Measurements from ENCODE around the gene MMP2. TPM values are rescaled to one million over a fixed set of nuclear protein-coding genes. Genes with fewer than 3 reads are reported as not detected.
A peak's percentile ranks its signal among the peaks of the same experiment; 100 is the strongest.

Gene MMP2
- not detected for total RNA-seq

DNA sequence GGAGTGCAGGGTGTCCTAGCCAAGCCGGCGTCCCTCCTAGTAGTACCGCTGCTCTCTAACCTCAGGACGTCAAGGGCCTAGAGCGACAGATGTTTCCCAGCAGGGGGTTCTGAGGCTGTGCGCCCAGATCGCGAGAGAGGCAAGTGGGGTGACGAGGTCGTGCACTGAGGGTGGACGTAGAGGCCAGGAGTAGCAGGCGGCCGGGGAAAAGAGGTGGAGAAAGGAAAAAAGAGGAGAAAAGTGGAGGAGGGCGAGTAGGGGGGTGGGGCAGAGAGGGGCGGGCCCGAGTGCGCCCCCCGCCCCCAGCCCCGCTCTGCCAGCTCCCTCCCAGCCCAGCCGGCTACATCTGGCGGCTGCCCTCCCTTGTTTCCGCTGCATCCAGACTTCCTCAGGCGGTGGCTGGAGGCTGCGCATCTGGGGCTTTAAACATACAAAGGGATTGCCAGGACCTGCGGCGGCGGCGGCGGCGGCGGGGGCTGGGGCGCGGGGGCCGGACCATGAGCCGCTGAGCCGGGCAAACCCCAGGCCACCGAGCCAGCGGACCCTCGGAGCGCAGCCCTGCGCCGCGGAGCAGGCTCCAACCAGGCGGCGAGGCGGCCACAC lies at the start of gene MMP2:
TSS of gene MMP2 (plus strand) at position 372 of the 603 bp plus-strand sequence. CDS start 282 bp downstream, outside the sequence.
- H3K9me3 Mint-ChIP-seq: no peaks in the 10 kb centered on the region
- no peak within 1 kb of the TSS for H3K4me3 Mint-ChIP-seq
- H3K27ac Mint-ChIP-seq: no peak within 1 kb of the TSS
- H3K27me3 Mint-ChIP-seq: peaks cover 32% of the 10 kb centered on the region
- ATAC-seq (replicated peaks): no peak
- no peaks in the 10 kb centered on the region for H3K4me1 Mint-ChIP-seq
- no peaks in the 10 kb centered on the region for H3K36me3 Mint-ChIP-seq (ENCODE audit: low read depth)

DNA sequence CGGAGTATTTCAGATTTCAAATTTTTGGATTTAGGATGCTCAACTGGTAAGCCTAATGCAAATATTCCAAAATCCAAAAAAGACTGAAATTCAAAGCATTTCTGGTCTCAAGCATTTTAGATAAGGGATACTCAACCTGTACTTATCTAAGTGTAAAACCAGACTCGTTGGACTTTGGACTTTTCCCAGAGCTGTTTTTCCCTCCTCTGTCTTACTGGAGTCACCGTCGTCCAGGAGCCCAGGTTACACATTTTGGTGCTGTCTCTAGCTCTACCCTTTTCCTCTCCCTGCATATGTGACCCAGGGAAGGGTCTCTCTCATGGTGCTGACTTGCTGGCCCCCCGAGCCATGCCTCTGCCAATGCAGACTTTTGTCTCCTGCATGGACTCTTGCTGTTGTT lies 46.0 kb upstream of the MMP2 start:
- Mint-ChIP-seq H3K27me3 (peaks cover 23% of the 10 kb centered on the region), H3K36me3 (ENCODE audit: low read depth) (no peaks in the 10 kb centered on the region), H3K4me1 (no peaks in the 10 kb centered on the region), H3K4me3 (no peak overlapping the region), H3K9me3 (no peaks in the 10 kb centered on the region), H3K27ac (no peak overlapping the region)
- ATAC-seq (replicated peaks): no peak

DNA sequence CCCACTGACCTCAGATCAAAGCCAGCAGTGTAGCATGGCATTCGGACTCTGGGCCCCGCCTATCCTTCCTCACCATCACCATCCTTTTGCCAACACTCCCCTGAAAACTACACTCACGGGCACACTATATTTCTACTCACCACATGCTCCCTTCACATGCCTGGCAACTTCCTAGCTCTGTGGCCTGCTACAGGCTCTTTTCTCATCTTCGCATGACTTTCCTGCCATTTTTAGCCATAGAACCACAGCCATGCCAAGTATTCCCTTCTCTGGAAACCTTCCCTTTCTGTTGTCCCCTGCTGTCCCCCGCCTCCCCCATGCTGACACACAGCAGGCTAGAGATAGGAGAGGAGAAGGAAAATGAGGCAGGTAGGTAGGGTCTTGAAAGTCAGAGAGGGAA lies 45.5 kb upstream of the MMP2 start:
- Mint-ChIP-seq H3K27ac (no peak overlapping the region), H3K9me3 (no peaks in the 10 kb centered on the region), H3K4me3 (no peak overlapping the region), H3K27me3 (peaks cover 23% of the 10 kb centered on the region), H3K4me1 (no peaks in the 10 kb centered on the region), H3K36me3 (ENCODE audit: low read depth) (no peaks in the 10 kb centered on the region)
- no peak for ATAC-seq (replicated peaks)

DNA sequence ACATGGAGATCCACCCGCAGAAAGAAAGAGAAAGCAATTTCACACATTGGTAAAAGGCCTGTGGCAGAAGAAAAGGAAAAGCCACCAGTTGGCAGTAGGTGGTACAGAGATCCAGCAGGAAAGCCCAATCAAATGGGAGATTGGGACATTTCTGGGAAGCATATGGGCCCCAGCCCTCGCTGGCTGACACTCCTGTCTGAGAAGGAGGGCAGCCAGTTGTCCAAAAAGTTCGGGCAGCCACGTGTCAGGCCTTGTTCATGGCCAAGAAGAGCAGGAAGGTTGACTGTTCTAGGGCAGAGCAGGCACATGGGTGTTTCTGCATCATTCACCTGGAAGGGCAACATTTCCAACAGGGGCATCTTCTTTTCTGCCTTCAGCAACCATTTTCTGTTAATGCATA lies 45.0 kb upstream of the MMP2 start:
- Mint-ChIP-seq H3K9me3 (no peaks in the 10 kb centered on the region), H3K27me3 (peaks cover 23% of the 10 kb centered on the region), H3K36me3 (ENCODE audit: low read depth) (no peaks in the 10 kb centered on the region), H3K4me3 (no peak overlapping the region), H3K27ac (no peak overlapping the region), H3K4me1 (no peaks in the 10 kb centered on the region)
- ATAC-seq (replicated peaks): no peak

DNA sequence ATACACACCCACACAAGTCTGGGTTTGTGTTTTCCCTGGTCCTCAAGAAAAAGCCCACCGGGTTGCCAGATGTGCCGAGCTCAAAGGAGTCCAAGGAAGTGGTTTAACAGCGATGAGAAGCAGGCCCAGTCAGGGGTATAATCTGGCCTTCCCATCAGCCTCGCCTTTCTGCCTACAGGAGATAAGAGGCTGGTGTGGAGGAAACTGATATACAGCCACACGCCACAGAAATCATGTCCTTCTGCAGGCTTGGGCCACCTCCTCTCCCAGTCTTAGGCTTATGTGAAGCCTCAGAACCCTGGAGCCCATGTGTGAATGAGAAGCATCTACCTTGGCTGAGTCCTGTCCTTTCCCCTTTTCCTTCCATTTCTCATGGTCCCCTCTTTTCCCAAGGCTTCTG lies 43.6 kb upstream of the MMP2 start:
- ATAC-seq (replicated peaks): no peak
- Mint-ChIP-seq H3K4me3 (no peak overlapping the region), H3K36me3 (ENCODE audit: low read depth) (no peaks in the 10 kb centered on the region), H3K9me3 (no peaks in the 10 kb centered on the region), H3K4me1 (no peaks in the 10 kb centered on the region), H3K27me3 (peaks cover 31% of the 10 kb centered on the region), H3K27ac (no peak overlapping the region)

GRCh38 chr16:55436587-55436986 lies 42.4 kb upstream of the MMP2 start:
- Mint-ChIP-seq H3K27me3 (peaks cover 31% of the 10 kb centered on the region), H3K27ac (no peak overlapping the region), H3K9me3 (no peaks in the 10 kb centered on the region), H3K4me1 (no peaks in the 10 kb centered on the region), H3K36me3 (ENCODE audit: low read depth) (no peaks in the 10 kb centered on the region), H3K4me3 (no peak overlapping the region)
- ATAC-seq (replicated peaks): no peak

- Mint-ChIP-seq H3K9me3 (no peaks in the 10 kb centered on the region), H3K27me3 (peaks cover 28% of the 10 kb centered on the region), H3K36me3 (ENCODE audit: low read depth) (no peaks in the 10 kb centered on the region), H3K4me1 (no peaks in the 10 kb centered on the region), H3K27ac (no peak overlapping the region), H3K4me3 (no peak overlapping the region)
- peak; percentile 47 for ATAC-seq (replicated peaks)
These were observed 41.4 kb upstream of the MMP2 start for GRCh38 chr16:55437625-55438024.

GRCh38 chr16:55438281-55438680 lies 40.7 kb upstream of the MMP2 start:
- Mint-ChIP-seq H3K9me3 (no peaks in the 10 kb centered on the region), H3K27me3 (peaks cover 29% of the 10 kb centered on the region), H3K4me1 (no peaks in the 10 kb centered on the region), H3K36me3 (ENCODE audit: low read depth) (no peaks in the 10 kb centered on the region), H3K4me3 (no peak overlapping the region), H3K27ac (no peak overlapping the region)
- ATAC-seq (replicated peaks): no peak

DNA sequence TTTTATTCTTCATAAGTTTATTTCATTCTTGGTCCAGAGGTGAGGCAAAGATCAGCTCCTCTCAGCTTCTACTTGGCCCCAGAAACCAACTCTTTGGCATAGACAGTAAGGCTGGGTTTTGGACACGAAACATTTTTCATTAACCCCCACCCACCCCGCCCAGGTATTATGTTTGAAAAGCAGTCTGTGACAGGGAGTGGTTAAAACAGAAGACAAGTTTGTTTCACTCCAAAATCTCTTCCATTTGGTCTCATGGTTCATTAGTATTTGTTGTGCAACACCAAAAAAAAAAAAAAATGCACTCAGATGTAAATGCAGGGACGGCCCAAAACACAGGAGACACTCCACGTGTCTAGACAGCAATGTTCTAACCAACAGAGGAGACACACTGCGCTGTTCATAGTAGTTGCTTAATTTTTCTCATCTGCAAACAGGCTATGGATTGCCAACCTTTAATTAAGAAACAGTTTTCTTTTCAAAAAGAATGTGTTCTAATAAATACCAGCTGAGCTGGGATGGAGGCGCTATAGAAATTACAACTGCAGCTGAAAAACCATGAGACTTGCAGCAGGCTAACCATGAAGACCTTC lies 39.8 kb upstream of the MMP2 start:
- no peaks in the 10 kb centered on the region for H3K4me1 Mint-ChIP-seq
- H3K36me3 Mint-ChIP-seq (ENCODE audit: low read depth): no peaks in the 10 kb centered on the region
- H3K4me3 Mint-ChIP-seq: no peak overlapping the region
- H3K27ac Mint-ChIP-seq: no peak overlapping the region
- H3K9me3 Mint-ChIP-seq: no peaks in the 10 kb centered on the region
- no peak for ATAC-seq (replicated peaks)
- H3K27me3 Mint-ChIP-seq: peaks cover 25% of the 10 kb centered on the region

DNA sequence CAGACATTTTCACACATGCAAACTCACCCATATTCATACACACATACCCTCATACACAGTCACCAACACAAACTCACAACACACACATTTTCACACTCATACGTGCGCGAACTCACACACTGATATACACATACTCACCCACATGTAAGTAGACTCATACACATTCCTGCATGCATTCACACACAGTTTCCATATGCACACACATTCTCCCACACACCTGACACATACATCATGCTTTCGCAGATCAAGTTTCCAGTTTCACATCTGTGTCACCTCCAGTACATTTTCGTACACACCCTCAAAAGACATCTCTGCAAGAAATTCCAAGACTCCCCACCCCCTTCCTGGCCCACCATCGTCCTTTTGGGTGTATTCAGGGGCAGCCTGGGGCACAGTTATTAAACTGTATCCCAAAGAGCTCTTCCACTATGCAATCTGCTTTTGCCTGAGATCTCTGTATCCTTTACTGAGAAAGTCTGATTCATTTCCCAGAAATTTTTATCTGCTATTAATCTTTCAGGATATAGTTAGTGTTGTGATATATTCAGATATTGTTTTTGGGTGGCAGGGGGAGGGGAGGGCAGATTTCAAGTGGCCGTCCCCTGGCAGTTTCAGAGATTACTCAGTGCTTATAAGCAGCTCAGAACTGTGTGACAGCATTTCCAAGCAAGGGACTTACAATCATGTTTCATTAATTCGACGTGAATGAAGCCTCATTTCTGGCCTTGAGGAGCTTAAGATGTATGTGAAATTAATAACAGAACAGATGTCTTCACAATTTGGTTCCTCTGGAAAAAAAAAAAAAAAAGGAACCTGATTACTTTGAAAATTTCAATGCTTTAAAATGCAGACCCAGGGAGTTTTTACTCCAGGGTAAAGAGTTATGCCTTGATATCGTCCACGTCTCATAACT lies 35.3 kb upstream of the MMP2 start:
- peak; percentile 76 for ATAC-seq (replicated peaks)
- H3K9me3 Mint-ChIP-seq: no peaks in the 10 kb centered on the region
- peaks cover 14% of the 10 kb centered on the region for H3K27me3 Mint-ChIP-seq
- no peaks in the 10 kb centered on the region for H3K36me3 Mint-ChIP-seq (ENCODE audit: low read depth)
- H3K27ac Mint-ChIP-seq: no peak overlapping the region
- no peak overlapping the region for H3K4me3 Mint-ChIP-seq
- no peaks in the 10 kb centered on the region for H3K4me1 Mint-ChIP-seq

DNA sequence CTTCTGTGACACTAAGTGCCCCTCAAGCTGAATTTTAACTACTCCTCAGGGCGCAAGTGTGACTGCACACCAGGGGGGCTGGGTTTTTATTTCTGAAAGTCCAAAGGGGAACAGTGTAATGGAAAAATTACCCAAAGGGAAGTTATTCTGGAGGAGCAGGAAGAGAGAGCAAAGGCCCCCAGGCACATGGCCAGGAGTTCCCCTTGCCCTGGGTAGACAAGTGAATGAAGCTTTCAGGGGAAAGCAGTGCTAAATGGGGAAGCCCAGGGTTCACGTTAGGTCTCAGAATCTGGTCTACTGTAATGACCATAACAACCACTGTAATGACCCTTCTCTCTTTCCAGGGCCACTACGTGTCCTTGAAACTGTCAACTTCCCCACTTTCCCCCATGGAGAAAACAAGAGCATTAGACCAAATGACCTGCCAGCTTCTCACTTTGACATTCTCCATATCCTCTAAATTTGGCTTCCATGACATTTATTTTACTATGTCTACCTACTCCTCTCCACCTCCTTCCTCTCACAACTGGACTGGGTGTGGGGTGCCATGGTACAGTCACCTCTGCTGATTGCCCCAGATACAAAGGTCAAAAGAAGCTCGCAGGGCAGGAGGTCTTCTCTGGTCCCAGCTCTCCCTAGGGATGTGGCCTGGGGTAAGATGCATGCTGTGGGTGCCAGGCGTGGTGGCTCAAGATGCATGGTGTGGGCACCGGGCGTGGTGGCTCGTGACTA lies 34.1 kb upstream of the MMP2 start:
- H3K36me3 Mint-ChIP-seq (ENCODE audit: low read depth): no peaks in the 10 kb centered on the region
- H3K4me1 Mint-ChIP-seq: no peaks in the 10 kb centered on the region
- no peak overlapping the region for H3K27ac Mint-ChIP-seq
- H3K27me3 Mint-ChIP-seq: peaks cover 10% of the 10 kb centered on the region
- no peak for ATAC-seq (replicated peaks)
- H3K9me3 Mint-ChIP-seq: no peaks in the 10 kb centered on the region
- H3K4me3 Mint-ChIP-seq: no peak overlapping the region

- Mint-ChIP-seq H3K4me3 (no peak overlapping the region), H3K9me3 (no peaks in the 10 kb centered on the region), H3K36me3 (ENCODE audit: low read depth) (no peaks in the 10 kb centered on the region), H3K27ac (no peak overlapping the region), H3K27me3 (peaks cover 6% of the 10 kb centered on the region), H3K4me1 (no peaks in the 10 kb centered on the region)
- no peak for ATAC-seq (replicated peaks)
These were observed 31.8 kb upstream of the MMP2 start for GRCh38 chr16:55447231-55447630.

DNA sequence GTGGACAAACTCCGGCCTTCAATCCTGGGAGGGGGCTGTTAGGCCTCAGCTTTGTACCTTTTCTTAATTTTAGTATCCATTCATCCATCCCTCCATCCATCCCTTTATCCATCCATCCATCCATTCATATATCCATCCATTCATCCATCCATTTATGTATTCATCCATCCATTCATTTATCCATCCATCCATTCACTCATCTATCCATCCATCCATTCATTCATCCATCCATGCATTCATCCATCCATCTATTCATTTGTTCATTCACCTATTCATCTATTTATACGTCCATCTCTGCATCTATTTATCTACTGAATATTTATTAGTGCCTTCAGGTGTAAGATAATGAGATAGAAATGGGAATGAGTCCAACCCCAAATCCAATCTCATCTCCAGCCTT lies 26.0 kb upstream of the MMP2 start:
- H3K4me1 Mint-ChIP-seq: no peaks in the 10 kb centered on the region
- no peak overlapping the region for H3K27ac Mint-ChIP-seq
- ATAC-seq (replicated peaks): no peak
- no peaks in the 10 kb centered on the region for H3K9me3 Mint-ChIP-seq
- no peaks in the 10 kb centered on the region for H3K36me3 Mint-ChIP-seq (ENCODE audit: low read depth)
- no peak overlapping the region for H3K4me3 Mint-ChIP-seq
- peaks cover 11% of the 10 kb centered on the region for H3K27me3 Mint-ChIP-seq

- Mint-ChIP-seq H3K36me3 (ENCODE audit: low read depth) (no peaks in the 10 kb centered on the region), H3K4me1 (no peaks in the 10 kb centered on the region), H3K9me3 (no peaks in the 10 kb centered on the region), H3K4me3 (no peak overlapping the region), H3K27me3 (peaks cover 11% of the 10 kb centered on the region), H3K27ac (no peak overlapping the region)
- no peak for ATAC-seq (replicated peaks)
These were observed 25.1 kb upstream of the MMP2 start for GRCh38 chr16:55453909-55454308.
